ENCODE measurements around the gene HS1BP3. TPM values are rescaled to one million over a fixed set of nuclear protein-coding genes. Genes with fewer than 3 reads are reported as not detected.
A peak's percentile ranks its signal among the peaks of the same experiment; 100 is the strongest.

Gene HS1BP3
- total and polyA plus RNA-seq, 9 of the 15 experiments (the other 6 are each of a cell fraction or from before 2014, with no cell fraction given): 0.41 to 8.3 (median 5.9) TPM

DNA sequence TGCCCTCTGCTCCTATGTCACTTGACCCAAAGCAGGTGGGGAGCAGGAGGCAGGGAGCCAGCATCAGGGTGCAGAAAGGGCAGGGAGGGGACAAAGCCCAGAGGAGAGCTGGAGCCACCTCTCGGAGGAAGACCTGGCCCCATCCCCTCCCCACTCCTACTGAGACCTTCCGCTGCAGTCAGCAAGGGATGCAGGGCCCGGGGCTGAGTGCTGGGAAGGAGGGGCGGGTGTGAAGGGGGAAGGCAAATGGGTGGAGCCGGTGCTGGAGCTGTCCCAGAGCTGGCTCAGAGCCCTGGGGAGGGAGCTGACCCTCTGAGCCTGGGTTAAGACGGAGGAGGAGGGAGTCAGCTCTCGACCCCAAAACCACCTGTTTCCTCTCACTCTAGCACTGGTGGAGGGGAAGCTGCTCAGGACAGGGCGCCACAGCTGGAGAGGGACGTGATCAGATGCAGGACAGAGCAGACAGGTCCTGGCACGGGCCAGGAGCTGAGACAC lies 33.8 kb downstream of the HS1BP3 start (continued):
- TF ChIP-seq ZNF175 (CRISPR knock-in tag; IDR thresholded peaks at IDR 0.05; ENCODE audit: low read depth) (no peak), PHF21A (IDR thresholded peaks at IDR 0.05; ENCODE audit: borderline replicate concordance, low read depth) (no peak), FOXA3 (CRISPR knock-in tag; conservative IDR thresholded peaks at IDR 0.05 in 1 of 2, IDR thresholded peaks at IDR 0.05 in 1 of 2) (0 out of 4 replicates have a peak, but pooled peaks of 1 of the 2 experiments have one; percentile 23), DACH1 (IDR thresholded peaks at IDR 0.05; ENCODE audit: partially characterized antibody) (peak; percentile 10), CBFA2T3 (IDR thresholded peaks at IDR 0.05) (peak; percentile 25), ZKSCAN1 (IDR thresholded peaks at IDR 0.05; ENCODE audit: low read depth, low read length) (no peak), PHF8 (IDR thresholded peaks at IDR 0.05; ENCODE audit: borderline replicate concordance, low read length) (peak; percentile 13; the same call in 1 of the 2 replicates)
- TF ChIP-seq, protein P1, sequence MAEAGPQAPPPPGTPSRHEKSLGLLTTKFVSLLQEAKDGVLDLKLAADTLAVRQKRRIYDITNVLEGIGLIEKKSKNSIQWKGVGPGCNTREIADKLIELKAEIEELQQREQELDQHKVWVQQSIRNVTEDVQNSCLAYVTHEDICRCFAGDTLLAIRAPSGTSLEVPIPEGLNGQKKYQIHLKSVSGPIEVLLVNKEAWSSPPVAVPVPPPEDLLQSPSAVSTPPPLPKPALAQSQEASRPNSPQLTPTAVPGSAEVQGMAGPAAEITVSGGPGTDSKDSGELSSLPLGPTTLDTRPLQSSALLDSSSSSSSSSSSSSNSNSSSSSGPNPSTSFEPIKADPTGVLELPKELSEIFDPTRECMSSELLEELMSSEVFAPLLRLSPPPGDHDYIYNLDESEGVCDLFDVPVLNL (CRISPR knock-in tag; IDR thresholded peaks at IDR 0.05; ENCODE audit: low read depth): no peak
- TF ChIP-seq, protein P2, sequence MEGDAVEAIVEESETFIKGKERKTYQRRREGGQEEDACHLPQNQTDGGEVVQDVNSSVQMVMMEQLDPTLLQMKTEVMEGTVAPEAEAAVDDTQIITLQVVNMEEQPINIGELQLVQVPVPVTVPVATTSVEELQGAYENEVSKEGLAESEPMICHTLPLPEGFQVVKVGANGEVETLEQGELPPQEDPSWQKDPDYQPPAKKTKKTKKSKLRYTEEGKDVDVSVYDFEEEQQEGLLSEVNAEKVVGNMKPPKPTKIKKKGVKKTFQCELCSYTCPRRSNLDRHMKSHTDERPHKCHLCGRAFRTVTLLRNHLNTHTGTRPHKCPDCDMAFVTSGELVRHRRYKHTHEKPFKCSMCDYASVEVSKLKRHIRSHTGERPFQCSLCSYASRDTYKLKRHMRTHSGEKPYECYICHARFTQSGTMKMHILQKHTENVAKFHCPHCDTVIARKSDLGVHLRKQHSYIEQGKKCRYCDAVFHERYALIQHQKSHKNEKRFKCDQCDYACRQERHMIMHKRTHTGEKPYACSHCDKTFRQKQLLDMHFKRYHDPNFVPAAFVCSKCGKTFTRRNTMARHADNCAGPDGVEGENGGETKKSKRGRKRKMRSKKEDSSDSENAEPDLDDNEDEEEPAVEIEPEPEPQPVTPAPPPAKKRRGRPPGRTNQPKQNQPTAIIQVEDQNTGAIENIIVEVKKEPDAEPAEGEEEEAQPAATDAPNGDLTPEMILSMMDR (IDR thresholded peaks at IDR 0.05 in 2 of 3, conservative IDR thresholded peaks at IDR 0.05 in 1 of 3; ENCODE audit: insufficient read depth in 2 of 3, low read depth in 1 of 3, low read length in 3 of 3): no peak
- TF ChIP-seq, protein P3, sequence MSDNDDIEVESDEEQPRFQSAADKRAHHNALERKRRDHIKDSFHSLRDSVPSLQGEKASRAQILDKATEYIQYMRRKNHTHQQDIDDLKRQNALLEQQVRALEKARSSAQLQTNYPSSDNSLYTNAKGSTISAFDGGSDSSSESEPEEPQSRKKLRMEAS (CRISPR knock-in tag; IDR thresholded peaks at IDR 0.05): 0 out of 2 replicates have a peak, but pooled peaks have one; percentile 37
- TF ChIP-seq, protein P4, sequence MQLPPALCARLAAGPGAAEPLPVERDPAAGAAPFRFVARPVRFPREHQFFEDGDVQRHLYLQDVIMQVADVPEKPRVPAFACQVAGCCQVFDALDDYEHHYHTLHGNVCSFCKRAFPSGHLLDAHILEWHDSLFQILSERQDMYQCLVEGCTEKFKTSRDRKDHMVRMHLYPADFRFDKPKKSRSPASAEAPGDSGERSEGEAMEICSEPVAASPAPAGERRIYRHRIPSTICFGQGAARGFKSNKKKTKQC (CRISPR knock-in tag; IDR thresholded peaks at IDR 0.05): no peak
